Naive B cell (primary cell): Measurements from ENCODE around the gene KCNIP3. TPM values are rescaled to one million over a fixed set of nuclear protein-coding genes. Genes with fewer than 3 reads are reported as not detected.

Source experiments
- ATAC-seq, 2 donors: fragments of 150-1000 bp; cut with Tn5 transposase; 2 replicates each; pipeline ENCODE4 v1.10.0; 2021; ENCODE audit warnings: low read depth in 2 of 2, mild to moderate bottlenecking in 2 of 2, moderate library complexity in 2 of 2
- DNase-seq: peaks from one replicate; pipeline ENCODE4 v3.0.0; 2022
- H3K27ac Mint-ChIP-seq, 6 donors: one replicate each; pipeline ENCODE4 v1.8.0; 2020 to 2022; ENCODE audit warnings: mild to moderate bottlenecking in 6 of 6, mixed read lengths in 6 of 6, moderate library complexity in 5 of 6, inconsistent platforms in 2 of 6
- H3K27me3 Mint-ChIP-seq, 3 donors: one replicate each; pipeline ENCODE4 v1.8.0; 2021 to 2022; ENCODE audit warnings: mixed read lengths in 3 of 3, mild to moderate bottlenecking in 1 of 3
- H3K36me3 Mint-ChIP-seq, 2 donors: one replicate each; pipeline ENCODE4 v1.8.0; 2020 to 2022; ENCODE audit warnings: mixed read lengths in 2 of 2, inconsistent platforms in 1 of 2, mild to moderate bottlenecking in 1 of 2
- H3K4me1 Mint-ChIP-seq, 3 donors: one replicate each; pipeline ENCODE4 v1.8.0; 2020 to 2022; ENCODE audit warnings: mixed read lengths in 3 of 3, inconsistent platforms in 1 of 3, mild to moderate bottlenecking in 1 of 3, moderate library complexity in 1 of 3
- H3K4me3 Mint-ChIP-seq, 8 donors: one replicate each; pipeline ENCODE4 v1.8.0; 2020 to 2022; ENCODE audit warnings: mild to moderate bottlenecking in 8 of 8, mixed read lengths in 8 of 8, moderate library complexity in 8 of 8, inconsistent platforms in 2 of 8
- H3K9me3 Mint-ChIP-seq, 7 donors: one replicate each; pipeline ENCODE4 v1.8.0; 2020 to 2022; ENCODE audit warnings: mixed read lengths in 7 of 7, mild to moderate bottlenecking in 5 of 7, inconsistent platforms in 2 of 7, moderate library complexity in 1 of 7
- polyA plus RNA-seq, 6 donors: library from polyadenylated mRNA; unstranded; fragments of 300-500 nt; fragmentation: Illumina TruSeq; gene quantifications; one replicate each; pipeline ENCODE4 v1.2.3, GENCODE V29; 2021; ENCODE audit warnings: low read depth in 6 of 6

The KCNIP3 gene
- polyA plus RNA-seq, 6 donors from 2014 or later: not detected

- no peaks in the 10 kb centered on the region for H3K36me3 Mint-ChIP-seq
- H3K4me1 Mint-ChIP-seq: no peaks in the 10 kb centered on the region
- no peak overlapping the region for H3K27ac Mint-ChIP-seq
- ATAC-seq (no peak), DNase-seq (no peak)
- H3K9me3 Mint-ChIP-seq: no peaks in the 10 kb centered on the region
- H3K27me3 Mint-ChIP-seq: peaks cover 8 to 41% (median 35%) of the 10 kb centered on the region in 3 donors
- H3K4me3 Mint-ChIP-seq: no peak overlapping the region
Measured at GRCh38 chr2:95384854-95385569, 87.9 kb downstream of the KCNIP3 start.

- DNase-seq: no peak
- no peak for ATAC-seq
- Mint-ChIP-seq H3K4me1 (no peaks in the 10 kb centered on the region), H3K27ac (no peak overlapping the region), H3K9me3 (no peaks in the 10 kb centered on the region), H3K27me3 (peaks cover 8 to 41% (median 31%) of the 10 kb centered on the region in 3 donors), H3K36me3 (no peaks in the 10 kb centered on the region), H3K4me3 (no peak overlapping the region)
Measured at GRCh38 chr2:95385570-95385984, 88.4 kb downstream of the KCNIP3 start.

GRCh38 chr2:95386031-95386430, 88.9 kb downstream of the KCNIP3 start:
- H3K9me3 Mint-ChIP-seq: no peaks in the 10 kb centered on the region
- H3K4me3 Mint-ChIP-seq: no peak overlapping the region
- H3K36me3 Mint-ChIP-seq: no peaks in the 10 kb centered on the region
- ATAC-seq: no peak
- DNase-seq: no peak
- H3K27me3 Mint-ChIP-seq: peaks cover 7 to 41% (median 31%) of the 10 kb centered on the region in 3 donors
- no peak overlapping the region for H3K27ac Mint-ChIP-seq
- no peaks in the 10 kb centered on the region for H3K4me1 Mint-ChIP-seq

- H3K9me3 Mint-ChIP-seq: no peaks in the 10 kb centered on the region
- peaks cover 4 to 30% (median 23%) of the 10 kb centered on the region in 3 donors for H3K27me3 Mint-ChIP-seq
- peaks cover 0 to 5% (median 0%) of the 10 kb centered on the region in 3 donors for H3K4me1 Mint-ChIP-seq
- ATAC-seq: no peak
- no peak overlapping the region for H3K27ac Mint-ChIP-seq
- H3K36me3 Mint-ChIP-seq: no peaks in the 10 kb centered on the region
- no peak overlapping the region for H3K4me3 Mint-ChIP-seq
- no peak for DNase-seq
Measured at GRCh38 chr2:95387358-95387757, 90.2 kb downstream of the KCNIP3 start.

- ATAC-seq: no peak
- no peaks in the 10 kb centered on the region for H3K9me3 Mint-ChIP-seq
- DNase-seq: no peak
- H3K4me3 Mint-ChIP-seq: no peak overlapping the region
- peak overlapping the region in 1 of 6 donors; percentile 57 for H3K27ac Mint-ChIP-seq
- H3K27me3 Mint-ChIP-seq: peaks cover 4 to 30% (median 23%) of the 10 kb centered on the region in 3 donors
- no peaks in the 10 kb centered on the region for H3K36me3 Mint-ChIP-seq
- peaks cover 0 to 5% (median 0%) of the 10 kb centered on the region in 3 donors for H3K4me1 Mint-ChIP-seq
Measured at GRCh38 chr2:95388091-95388692, 91.0 kb downstream of the KCNIP3 start.

GRCh38 chr2:95388856-95389244, 91.7 kb downstream of the KCNIP3 start:
- Mint-ChIP-seq H3K36me3 (no peaks in the 10 kb centered on the region), H3K4me1 (peaks cover 0 to 5% (median 0%) of the 10 kb centered on the region in 3 donors), H3K4me3 (no peak overlapping the region), H3K27ac (no peak overlapping the region), H3K27me3 (peaks cover 4 to 30% (median 23%) of the 10 kb centered on the region in 3 donors), H3K9me3 (no peaks in the 10 kb centered on the region)
- no peak for DNase-seq
- ATAC-seq: no peak

GRCh38 chr2:95389245-95390119, 92.3 kb downstream of the KCNIP3 start:
- Mint-ChIP-seq H3K27ac (peak overlapping the region in 1 of 6 donors; percentile 13), H3K9me3 (no peaks in the 10 kb centered on the region), H3K27me3 (peaks cover 4 to 23% (median 23%) of the 10 kb centered on the region in 3 donors), H3K4me3 (peak overlapping the region in 1 of 8 donors; percentile 56), H3K36me3 (no peaks in the 10 kb centered on the region), H3K4me1 (peaks cover 0 to 5% (median 0%) of the 10 kb centered on the region in 3 donors)
- ATAC-seq (no peak), DNase-seq (peak; percentile 19)

GRCh38 chr2:95390272-95390880, 93.2 kb downstream of the KCNIP3 start:
- Mint-ChIP-seq H3K36me3 (no peaks in the 10 kb centered on the region), H3K4me3 (no peak overlapping the region), H3K27me3 (peaks cover 4 to 23% (median 16%) of the 10 kb centered on the region in 3 donors), H3K9me3 (no peaks in the 10 kb centered on the region), H3K4me1 (peaks cover 0 to 5% (median 0%) of the 10 kb centered on the region in 3 donors), H3K27ac (no peak overlapping the region)
- ATAC-seq: no peak
- no peak for DNase-seq

GRCh38 chr2:95390881-95391321, 93.8 kb downstream of the KCNIP3 start:
- H3K4me3 Mint-ChIP-seq: no peak overlapping the region
- DNase-seq: no peak
- H3K4me1 Mint-ChIP-seq: peaks cover 0 to 5% (median 0%) of the 10 kb centered on the region in 3 donors
- H3K27me3 Mint-ChIP-seq: peaks cover 4 to 23% (median 16%) of the 10 kb centered on the region in 3 donors
- ATAC-seq: no peak
- H3K36me3 Mint-ChIP-seq: no peaks in the 10 kb centered on the region
- H3K9me3 Mint-ChIP-seq: no peaks in the 10 kb centered on the region
- H3K27ac Mint-ChIP-seq: peak overlapping the region in 1 of 6 donors; percentile 51

- Mint-ChIP-seq H3K4me1 (peaks cover 0 to 5% (median 0%) of the 10 kb centered on the region in 3 donors), H3K4me3 (no peak overlapping the region), H3K9me3 (no peaks in the 10 kb centered on the region), H3K27ac (no peak overlapping the region), H3K36me3 (no peaks in the 10 kb centered on the region), H3K27me3 (peaks cover 0 to 16% (median 16%) of the 10 kb centered on the region in 3 donors)
- ATAC-seq: no peak
- no peak for DNase-seq
Measured at GRCh38 chr2:95391641-95392310, 94.6 kb downstream of the KCNIP3 start.

- H3K27ac Mint-ChIP-seq: peak overlapping the region in 1 of 6 donors; percentile 47
- H3K9me3 Mint-ChIP-seq: no peaks in the 10 kb centered on the region
- DNase-seq: no peak
- ATAC-seq: no peak
- H3K27me3 Mint-ChIP-seq: peaks cover 0 to 16% (median 14%) of the 10 kb centered on the region in 3 donors
- H3K4me1 Mint-ChIP-seq: peaks cover 0 to 5% (median 0%) of the 10 kb centered on the region in 3 donors
- no peak overlapping the region for H3K4me3 Mint-ChIP-seq
- H3K36me3 Mint-ChIP-seq: no peaks in the 10 kb centered on the region
Measured at GRCh38 chr2:95392320-95392719, 95.2 kb downstream of the KCNIP3 start.

- Mint-ChIP-seq H3K27me3 (peaks cover 0 to 13% (median 9%) of the 10 kb centered on the region in 3 donors), H3K9me3 (no peaks in the 10 kb centered on the region), H3K4me3 (no peak overlapping the region), H3K36me3 (no peaks in the 10 kb centered on the region), H3K27ac (no peak overlapping the region), H3K4me1 (peaks cover 0 to 5% (median 0%) of the 10 kb centered on the region in 3 donors)
- ATAC-seq: no peak
- no peak for DNase-seq
Measured at GRCh38 chr2:95392730-95393455, 95.7 kb downstream of the KCNIP3 start.
